HG03565 (cell line): ENCODE results near the gene HNF1A.
A peak's percentile ranks its signal among the peaks of the same experiment; 100 is the strongest.

Experiments
- ATAC-seq: cut with Tn5 transposase; IDR thresholded peaks from one replicate; pipeline ENCODE4 v1.9.1; 2021; ENCODE audit warnings: mild to moderate bottlenecking, moderate library complexity; ENCODE audit not compliant: unreplicated experiment

HNF1A gene

DNA sequence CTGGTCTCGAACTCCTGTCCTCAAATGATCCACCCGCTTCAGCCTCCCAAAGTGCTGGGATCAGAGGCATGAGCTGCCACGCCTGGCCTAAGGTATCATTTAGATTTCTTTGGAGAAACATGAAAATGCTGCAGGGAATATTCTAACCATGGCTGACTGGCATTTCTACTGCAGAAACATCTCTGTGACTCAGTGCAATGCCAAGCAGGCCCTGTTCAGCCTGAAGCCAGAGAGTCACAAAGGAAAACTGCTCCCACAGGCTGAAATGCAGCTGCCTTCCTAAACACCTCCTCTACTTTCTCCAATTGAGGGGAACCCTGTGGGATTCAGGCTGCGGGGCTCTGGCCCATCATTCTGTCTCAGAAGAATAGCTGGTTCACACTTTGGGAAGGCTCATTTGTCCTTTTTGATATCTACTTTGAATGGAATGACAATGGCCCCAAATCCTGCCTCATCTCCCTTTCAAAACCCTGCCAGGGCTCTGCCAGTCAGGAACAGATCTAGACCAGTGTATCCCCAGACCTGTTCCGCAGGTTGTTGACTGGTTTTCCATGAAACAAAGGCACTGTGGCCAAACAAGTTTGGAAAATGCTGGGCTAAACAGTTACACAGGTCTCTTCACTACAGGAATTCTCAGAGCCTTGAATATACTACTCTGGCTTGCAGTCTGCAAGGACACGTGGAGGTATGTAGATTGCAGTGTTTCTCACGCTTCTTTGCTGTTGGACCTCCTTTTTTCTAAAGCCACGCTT is 30.2 kb downstream of the HNF1A start:
- ATAC-seq, result no peak

DNA sequence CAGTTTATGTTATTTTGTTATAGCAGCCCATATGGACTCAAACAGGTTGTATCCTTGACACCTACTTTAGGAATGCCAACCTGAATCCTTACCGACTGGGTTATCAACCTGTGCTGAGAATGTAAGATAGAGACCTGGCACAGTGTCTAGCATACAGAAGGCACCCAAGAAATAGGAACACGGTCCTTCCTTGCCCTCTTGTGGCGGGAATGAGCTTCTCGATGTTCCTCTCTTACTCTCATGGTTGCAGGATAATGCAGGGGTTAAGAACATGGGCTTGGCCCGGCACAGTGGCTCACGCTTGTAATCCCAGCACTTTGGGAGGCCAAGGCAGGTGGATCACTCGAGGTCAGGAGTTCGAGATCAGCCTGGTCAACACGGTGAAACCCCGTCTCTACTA is 31.4 kb downstream of the HNF1A start:
- ATAC-seq, result no peak

DNA sequence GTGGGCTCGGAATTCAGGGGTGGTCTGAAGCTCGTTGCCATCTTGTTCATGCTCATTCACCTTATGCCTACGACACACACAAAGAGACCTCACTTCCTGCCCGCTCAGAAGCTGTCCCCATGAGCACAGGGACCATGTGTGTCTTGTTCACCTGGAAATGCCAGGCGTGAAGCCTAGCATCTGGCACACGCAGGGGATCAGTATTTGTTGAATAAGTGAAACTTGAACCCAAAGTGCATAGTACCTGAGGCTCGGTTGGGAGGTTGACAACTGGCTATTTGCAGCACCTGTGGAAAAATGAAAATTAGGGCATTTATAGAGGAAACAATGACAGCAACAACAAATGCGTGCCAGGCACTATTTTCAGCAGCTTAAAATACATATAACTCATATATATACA is 32.5 kb downstream of the HNF1A start:
- no peak for ATAC-seq

DNA sequence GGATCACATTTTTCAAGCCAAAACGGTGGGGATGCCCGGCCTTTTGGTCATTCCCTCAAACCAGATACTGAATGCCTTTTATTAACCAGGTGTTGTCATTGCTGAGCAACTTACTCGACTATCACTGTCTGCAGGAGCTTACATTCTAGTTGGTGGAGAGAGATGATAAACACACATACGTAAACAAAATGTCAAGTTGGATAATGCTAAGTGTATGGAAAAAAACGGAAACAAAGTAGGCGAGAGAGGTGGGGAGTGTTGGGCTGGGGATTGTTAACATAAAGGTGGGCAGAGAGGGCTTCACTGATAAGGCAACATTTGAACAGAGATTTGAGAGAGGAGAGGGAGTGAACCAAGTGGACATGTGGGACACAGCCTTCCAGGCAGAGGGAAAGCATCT is 33.5 kb downstream of the HNF1A start:
- no peak for ATAC-seq

DNA sequence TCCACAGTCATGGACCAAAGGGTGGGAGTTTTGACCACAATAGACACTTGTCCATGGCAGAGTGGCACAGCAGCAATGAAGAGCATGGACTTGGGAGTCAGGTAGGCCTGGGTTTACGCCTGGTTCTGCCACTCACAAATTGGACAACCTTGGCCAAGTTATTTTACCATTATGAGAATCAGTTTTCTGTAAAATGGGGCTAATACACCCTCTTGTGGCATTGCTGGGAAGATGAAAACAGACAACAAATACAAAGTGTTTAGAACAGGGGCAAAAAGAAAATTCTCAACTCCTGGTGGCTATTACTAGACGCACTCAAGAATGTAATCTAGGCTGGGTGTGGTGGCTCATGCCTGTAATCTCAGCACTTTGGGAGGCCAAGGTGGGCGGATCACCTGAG is 35.4 kb downstream of the HNF1A start:
- no peak for ATAC-seq

DNA sequence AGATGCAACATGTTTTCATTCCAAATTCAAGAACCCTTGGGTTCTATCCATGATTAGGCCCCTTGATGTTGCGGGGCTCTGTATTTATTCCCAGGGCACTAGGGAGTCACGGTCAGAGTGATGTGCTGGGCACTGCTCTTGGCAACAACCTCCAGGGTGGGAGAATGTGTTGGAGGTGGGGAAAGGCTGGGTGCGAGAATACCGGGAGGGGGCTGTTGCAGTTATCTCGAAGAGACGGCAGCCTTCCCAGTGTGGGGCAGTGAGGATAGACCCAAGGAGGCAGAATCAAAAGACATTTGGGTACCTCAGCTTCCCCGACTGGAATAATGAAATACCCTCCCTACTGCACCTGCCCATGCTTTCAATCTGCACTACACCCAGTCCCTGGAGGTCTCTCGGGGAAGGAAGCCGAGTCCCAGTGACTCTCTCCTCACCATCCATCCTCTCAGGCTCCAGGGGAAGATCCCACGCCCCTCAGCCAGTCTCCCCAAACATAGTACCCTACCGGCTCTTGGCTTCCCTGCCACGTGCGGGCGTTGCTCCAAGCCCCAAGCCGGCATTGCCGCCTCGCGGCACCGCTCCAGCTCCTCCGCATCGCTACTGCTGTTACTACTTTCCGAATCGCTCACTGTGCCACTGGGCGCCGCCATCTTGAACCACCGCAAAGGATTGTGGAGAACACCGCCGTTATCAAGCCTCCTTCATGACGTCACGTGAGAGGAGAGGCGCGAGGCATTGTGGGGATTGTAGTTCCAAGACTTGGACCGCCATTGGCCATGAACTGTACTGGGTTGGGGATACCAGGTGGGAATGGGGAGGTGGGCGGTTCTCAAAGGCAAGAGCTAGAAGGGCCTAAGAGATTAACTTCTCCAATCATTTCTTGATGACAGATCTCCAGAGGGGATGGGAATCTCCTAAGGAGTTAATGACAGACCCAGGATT is 37.8 kb downstream of the HNF1A start, which contains the start of gene C12orf43:
C12orf43 (minus strand) TSS at position 663 of the 942 bp plus-strand sequence; CDS start at position 650, 13 bp downstream.
- ATAC-seq, result peak; percentile 92

DNA sequence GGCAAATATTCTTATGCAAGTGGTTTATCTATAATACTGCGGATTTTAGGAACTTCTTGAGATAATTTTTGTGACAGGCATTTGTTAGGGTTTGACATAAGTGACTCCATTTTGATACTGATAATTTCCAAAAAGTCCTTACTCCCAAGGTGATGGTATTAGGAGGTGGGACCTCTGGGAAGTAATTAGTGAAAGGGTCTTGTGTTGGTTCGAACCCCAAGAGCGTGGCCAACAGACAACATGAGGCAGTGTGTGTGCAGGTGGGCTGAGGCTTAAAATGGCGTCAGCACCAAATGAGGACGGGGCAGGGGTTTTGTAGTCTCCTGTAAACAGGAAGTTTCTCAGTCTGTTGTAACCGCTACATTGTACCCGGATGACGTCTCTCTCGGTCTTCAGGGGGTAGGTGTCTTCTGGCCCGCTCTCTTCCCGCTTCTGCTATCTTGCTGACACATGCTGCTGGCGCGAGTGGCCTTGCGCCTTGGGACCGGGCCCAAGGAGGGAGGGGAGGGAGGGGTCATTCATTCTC is 39.7 kb downstream of the HNF1A start:
- ATAC-seq, result no peak

DNA sequence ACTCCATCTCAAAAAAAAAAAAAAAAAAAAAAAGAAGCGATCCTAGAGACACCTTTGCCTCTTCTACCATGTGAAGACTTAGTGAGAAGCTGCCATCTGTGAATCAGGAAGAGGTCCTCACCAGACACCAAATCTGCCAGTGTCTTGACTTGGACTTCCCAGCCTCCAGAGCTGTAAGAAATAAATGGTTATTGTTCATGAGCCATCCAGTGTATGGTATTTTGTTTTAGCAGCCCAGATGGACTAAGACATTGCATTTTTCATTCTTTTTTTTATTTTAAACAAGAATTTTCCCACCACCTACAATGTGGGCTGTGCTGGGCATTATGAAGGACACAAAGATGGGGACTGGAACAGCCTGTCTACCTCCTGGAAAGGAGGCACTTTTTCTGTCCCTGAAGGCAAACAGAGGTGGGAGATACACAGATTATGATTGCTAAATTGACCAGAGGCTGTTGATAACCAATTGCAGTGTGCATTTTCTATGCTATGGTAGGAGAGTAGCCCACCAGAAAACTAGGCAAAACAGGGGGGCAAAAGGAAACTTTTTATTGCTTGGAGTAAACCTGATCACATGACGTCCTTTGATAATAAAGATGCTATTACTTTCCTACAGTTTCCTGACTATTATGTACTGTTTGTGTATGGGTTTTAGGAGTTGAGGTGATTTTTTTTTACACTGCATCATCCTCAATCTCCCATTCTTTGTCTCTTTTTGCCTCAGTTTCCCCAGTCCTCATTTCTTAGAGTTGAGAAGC is 40.7 kb downstream of the HNF1A start:
- ATAC-seq, result no peak

DNA sequence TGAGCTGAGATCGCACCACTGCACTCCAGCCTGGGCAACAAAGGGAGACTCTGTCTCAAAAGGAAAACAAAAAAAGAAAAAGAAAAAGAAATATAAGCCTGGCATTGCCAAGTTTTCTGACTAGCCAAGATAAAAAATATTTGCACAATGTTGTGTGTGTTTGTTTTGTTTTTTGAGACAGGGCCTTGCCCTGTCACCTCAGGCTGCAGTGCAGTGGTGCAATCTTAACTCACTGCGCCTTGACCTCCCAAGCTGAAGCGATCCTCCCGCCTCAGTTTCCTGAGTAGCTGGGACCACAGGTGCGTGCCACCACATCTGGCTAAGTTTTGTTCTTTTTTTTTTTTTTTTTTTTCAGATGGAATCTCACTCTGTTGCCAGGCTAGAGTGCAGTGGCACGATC is 43.4 kb downstream of the HNF1A start:
- no peak for ATAC-seq

DNA sequence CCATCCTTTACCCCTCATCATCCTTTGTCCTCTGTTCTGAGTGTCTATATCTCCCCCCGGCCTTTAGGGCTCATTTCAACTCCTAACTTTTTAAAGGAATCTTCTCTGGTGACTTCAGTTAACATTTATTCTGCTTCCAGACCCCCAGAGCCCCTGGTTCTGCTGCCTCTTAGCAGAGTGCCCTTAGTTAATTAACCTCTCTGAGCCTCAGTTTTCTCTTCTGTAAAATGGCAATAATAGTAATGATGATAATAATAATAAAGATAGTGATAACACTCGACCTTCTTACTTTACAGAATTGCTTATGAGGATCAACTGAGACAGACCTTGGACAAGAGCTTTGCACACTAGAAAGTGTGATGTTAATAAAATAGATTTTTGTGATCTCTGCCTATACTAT is 44.4 kb downstream of the HNF1A start:
- ATAC-seq, result no peak

DNA sequence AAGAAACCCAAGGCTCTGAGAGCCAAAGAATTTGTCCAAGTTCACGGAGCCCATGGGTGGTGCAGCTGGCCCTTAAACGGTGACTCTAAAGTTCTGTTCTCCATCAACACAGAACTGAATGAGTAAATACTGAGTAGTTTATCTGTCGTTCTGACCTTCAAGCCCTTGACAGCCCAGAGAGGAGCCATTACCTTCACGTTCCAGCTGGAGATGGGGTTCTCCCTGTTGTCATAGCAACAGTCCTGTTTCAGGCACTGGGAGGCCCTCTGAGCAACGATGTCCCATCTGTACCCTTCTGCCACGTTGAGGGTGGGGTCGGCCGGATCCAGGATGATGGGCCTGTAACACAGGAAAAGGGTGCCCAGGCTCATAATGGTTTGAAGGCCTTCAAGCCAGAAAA is 45.5 kb downstream of the HNF1A start:
- ATAC-seq, result no peak

DNA sequence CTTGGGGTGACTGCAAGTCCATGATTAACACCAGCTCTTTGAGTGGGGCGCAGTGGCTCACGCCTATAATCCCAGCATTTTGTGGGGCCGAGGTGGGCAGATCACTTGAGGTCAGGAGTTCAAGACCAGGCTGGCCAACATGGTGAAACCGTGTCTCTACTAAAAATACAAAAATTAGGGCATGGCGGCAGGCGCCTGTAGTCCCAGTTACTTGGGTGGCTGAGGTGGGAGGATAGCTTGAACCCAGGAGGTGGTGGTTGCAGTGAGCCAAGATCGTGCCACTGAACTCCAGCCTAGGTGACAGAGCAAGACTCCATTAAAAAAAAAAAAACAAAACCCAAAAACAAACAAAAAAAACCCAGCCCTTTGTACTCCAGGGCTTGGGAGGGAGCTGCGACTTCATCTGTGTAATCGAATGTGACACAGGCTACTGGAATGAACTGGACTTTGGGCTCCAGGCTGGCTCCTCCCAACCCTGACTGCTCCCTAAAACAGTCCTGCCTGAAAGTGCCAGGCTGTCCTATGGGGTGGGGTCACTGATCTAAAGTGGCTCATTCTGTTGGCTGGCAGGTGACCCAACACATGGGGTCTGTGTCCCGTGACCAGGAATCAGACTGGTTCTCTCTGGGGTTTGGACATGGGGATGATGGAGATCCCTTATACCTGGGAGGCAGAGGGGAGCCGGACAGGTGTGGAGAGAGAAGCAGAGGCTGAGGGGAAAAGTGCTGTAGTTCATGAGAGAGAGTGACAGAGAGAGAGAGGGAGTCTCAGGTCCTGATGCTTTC is 47.3 kb downstream of the HNF1A start:
- ATAC-seq, result no peak

DNA sequence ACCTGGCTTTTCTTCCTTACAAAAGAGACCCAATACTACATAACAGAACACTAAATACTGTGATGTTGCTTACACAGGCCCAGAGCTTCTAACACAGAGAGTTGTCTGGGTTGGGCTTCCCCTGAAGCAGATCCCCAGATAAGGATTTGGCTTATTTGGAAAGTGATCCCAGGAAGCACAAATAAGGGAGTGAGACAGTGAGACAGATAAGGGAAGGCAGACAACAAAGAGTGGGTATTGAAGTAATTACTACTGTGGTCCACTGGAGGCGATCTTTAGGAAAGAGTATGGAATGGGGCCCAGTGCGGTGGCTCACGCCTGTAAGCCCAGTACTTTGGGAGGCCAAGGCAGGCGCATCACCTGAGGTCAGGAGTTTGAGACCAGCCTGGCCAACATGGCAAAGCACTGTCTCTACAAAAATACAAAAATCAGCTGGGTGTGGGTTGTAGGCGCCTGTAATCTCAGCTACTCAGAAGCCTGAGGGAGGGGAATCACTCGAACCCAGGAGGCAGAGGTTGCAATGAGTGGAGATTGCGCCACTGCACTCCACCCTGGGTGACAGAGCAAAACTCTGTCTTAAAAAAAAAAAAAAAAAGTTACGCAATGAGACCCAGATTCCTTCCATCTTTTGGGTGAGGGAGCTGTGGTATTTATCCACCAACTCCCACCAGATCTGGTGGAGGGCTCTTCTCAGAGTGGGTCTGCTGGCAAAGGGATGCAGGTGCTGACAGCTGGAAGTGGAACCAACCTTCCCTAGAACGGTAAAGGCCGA is 48.1 kb downstream of the HNF1A start:
- no peak for ATAC-seq

DNA sequence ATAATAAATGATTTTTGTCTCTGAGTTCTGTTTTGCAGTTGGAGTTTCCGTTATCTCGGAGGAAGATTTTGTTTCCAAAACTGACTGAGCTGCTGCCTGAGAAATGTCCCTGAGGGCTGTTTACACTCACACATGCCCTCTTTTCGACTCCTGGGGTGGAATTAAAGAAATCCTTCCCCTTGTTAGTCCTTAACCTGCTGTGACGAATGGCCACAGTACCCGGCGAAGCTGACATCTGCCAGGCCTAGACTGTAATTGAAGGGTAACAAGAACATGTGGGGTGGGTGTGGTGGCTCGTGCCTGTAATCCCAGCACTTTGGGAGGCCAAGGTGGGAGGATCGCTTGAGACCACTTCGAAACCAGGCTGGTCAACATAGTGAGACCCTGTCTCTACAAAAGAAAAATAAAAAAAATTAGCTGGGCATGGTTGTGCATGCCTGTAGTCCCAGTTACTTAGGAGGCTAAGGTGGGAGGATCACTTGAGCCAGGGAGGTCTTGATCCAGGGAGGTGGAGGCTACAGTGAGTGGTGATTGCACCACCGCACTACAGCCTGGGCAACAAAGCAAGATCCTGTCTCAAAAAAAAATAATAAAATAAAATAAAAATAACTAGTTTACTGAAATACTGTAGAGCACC is 52.4 kb downstream of the HNF1A start:
- ATAC-seq, result no peak

DNA sequence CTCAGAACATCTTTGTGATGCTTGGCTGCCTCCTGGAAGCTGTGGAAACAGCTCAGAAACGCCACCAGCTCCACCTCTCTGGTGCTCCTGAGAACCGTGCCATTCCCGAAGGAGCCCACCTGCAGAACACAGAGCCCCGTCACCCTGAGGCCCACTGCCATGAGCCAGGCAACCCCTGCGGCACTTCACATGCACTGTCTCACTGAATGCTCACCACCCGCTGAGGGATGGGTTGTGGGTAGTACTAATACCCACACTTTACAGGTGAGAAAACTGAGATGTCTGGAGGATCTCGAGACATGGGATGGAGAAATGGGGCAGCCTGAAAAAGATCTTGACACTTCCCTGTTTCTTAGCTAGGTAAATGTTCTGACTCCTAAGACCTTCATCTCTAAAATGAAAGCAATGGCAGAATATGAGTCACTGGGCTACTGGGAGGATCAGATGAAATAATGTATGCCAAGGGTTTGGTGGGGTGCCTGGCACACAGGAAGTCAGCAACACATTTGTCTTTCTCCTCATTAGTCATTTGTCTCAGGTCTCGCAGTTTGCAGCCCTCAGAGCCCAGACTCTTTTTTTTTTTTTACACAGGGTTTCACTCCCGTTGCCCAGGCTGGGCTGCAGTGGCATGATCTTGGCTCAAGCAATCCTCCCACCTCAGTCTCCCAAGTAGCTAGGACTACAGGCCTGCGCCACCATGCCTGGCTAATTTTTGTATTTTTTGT is 55.4 kb downstream of the HNF1A start:
- no peak for ATAC-seq

DNA sequence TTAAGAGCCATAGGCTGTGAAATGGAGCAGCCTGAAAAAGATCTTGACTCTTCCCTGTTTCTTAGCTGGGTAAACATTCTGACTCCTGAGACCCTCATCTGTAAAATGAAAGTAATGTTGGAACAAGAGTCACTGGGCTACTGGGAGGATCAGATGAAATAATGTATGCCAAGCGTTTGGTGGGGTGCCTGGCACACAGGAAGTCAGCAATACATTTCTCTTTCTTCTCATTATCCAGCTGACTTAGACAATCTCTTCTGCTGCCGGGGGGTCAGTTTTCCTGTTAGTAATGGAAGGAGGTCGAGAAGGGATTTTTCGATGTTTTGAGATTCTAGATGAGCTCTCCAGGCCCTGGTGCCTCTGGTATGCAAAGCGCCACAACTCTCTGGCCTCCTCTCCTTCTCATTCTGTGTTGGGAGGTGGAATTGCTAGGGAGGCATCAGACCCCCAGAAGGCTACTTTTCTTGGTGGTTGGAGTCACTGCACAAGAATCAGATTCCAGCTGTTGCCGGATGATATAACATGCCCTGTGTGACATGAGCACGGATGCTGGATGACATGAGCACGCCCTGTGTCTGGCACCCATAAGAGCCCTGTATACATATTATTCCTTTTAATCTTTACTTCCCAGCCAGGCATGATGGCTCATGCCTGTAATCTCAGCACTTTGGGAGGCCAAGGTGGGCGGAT is 56.4 kb downstream of the HNF1A start:
- no peak for ATAC-seq

DNA sequence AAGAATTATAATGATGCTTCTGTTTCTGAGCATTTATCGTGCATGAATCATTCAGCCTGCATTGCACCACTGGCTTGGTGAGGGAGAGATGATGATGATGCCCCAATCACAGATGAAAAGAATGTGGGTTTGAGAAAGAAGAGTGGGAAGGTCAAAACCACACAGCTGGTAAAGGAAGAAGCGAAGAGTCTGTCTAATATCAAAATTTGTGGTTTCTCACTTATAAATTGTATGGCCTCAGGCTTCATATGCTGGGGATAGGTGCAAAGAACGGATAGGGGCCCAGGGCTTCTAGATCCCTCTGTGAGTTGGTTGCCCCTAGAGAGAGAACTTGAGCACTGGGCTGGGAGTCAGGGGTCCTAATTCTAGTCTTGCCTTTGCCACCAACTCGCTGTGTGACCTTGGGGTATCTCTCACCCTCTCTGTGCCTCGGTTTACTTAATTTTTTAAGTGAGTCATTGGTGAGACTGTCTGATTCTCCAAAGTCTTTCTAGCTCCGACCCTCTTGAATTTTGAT is 58.5 kb downstream of the HNF1A start:
- ATAC-seq, result no peak
